GM06990 (cell line): ENCODE data around the gene KLHL42.

Source experiments
- DNase-seq: peaks from one replicate; pipeline ENCODE4 v3.0.0-alpha.2; 2011; ENCODE audit not compliant: insufficient read length; ENCODE audit errors: extremely low read depth
- H3K27me3 ChIP-seq: replicated peaks from 2 replicates; pipeline ENCODE4 v1.6.0; 2011; ENCODE audit warnings: low read length; ENCODE audit not compliant: control insufficient read depth, insufficient read depth
- H3K36me3 ChIP-seq: 2 replicates; pipeline ENCODE4 v1.5.1; 2011; ENCODE audit warnings: low read length; ENCODE audit not compliant: control insufficient read depth, insufficient read depth
- H3K4me3 ChIP-seq: replicated peaks from 2 replicates; pipeline ENCODE4 v1.5.1; 2011; ENCODE audit warnings: low read depth, mild to moderate bottlenecking, control low read depth, low read length
- CTCF ChIP-seq: IDR thresholded peaks from 2 replicates; pipeline ENCODE4 v1.5.1; 2011; ENCODE audit warnings: low read length, control low read depth, mild to moderate bottlenecking, inconsistent platforms; ENCODE audit not compliant: insufficient read depth, poor library complexity, severe bottlenecking

KLHL42 gene

GRCh38 chr12:27777141-27777540 lies 2.9 kb upstream of the KLHL42 start:
- no peak for DNase-seq

GRCh38 chr12:27778206-27778605 lies 1.8 kb upstream of the KLHL42 start:
- H3K27me3 ChIP-seq, result no peaks in the 10 kb centered on the region
- DNase-seq, result no peak
- H3K4me3 ChIP-seq, result no peak overlapping the region
- no peak for TF ChIP-seq CTCF
- H3K36me3 ChIP-seq, result no peaks in the 10 kb centered on the region; the same call in 1 of the 2 replicates

More at GRCh38 chr12:27777141-27777540, 2.9 kb upstream of the KLHL42 start:
- no peak for TF ChIP-seq CTCF
- no peaks in the 10 kb centered on the region for H3K27me3 ChIP-seq
- no peak overlapping the region for H3K4me3 ChIP-seq
- H3K36me3 ChIP-seq, result no peaks in the 10 kb centered on the region; the same call in 1 of the 2 replicates

- Histone ChIP-seq H3K27me3 (no peaks in the 10 kb centered on the region), H3K36me3 (no peaks in the 10 kb centered on the region; the same call in none of the 2 replicates), H3K4me3 (peak overlapping the region; percentile 90)
- no peak for DNase-seq
- no peak for TF ChIP-seq CTCF
Observed at GRCh38 chr12:27779416-27779919, 565 bp upstream of the KLHL42 start.

GRCh38 chr12:27780612-27781408 lies 777 bp downstream of the KLHL42 start:
- peak overlapping the region; percentile 90 for H3K4me3 ChIP-seq
- no peak for DNase-seq
- peak; percentile 4 for TF ChIP-seq CTCF
- no peaks in the 10 kb centered on the region for H3K27me3 ChIP-seq
- H3K36me3 ChIP-seq, result no peaks in the 10 kb centered on the region; the same call in none of the 2 replicates

GRCh38 chr12:27781680-27782079 lies 1.6 kb downstream of the KLHL42 start:
- no peak for DNase-seq
- H3K36me3 ChIP-seq, result no peaks in the 10 kb centered on the region; the same call in none of the 2 replicates
- peak overlapping the region; percentile 90 for H3K4me3 ChIP-seq
- no peaks in the 10 kb centered on the region for H3K27me3 ChIP-seq
- TF ChIP-seq CTCF, result no peak
